ENCODE data around the gene TRPV2. TPM values are rescaled to one million over a fixed set of nuclear protein-coding genes. Genes with fewer than 3 reads are reported as not detected.

Gene TRPV2
- total and polyA plus RNA-seq, 10 of the 15 experiments (the other 5 are each of a cell fraction or from before 2014, with no cell fraction given), result 8.9 to 94.4 (median 54.1) TPM

DNA sequence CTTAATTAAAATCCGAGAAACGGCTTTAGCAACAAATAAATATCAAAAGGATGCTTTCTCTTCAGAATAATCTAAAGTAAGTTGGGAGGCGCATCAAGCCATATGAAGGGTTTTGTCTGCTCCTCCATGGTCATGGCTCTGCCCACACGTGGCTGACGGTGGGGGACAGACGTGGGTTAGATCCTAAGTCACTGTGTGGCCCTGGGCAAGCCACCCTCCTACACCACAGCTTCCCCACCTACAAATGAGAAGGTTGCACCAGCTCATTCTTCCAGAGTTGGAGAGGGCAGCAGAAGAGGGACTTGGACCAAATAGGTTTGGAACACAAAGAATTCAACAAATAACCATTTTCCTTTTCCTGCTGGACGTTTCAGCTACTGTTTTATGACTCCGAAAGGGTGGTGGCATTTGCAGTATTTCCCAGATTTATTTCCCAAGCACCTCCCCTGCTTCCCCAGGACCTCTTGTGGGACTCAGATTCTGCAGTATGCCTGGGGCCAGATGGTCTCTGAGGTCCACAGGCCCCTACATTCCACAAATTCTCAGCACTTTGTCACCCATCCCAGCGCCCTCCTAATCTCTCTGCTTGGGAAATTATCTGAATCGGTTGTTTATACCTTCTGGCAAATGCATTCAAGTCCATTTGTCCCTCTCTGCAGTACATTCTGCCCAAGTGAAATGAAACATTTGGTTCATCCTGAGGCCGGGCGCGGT lies 58.8 kb downstream of the TRPV2 start (continued):
- TF ChIP-seq POLR2AphosphoS5 (IDR thresholded peaks at IDR 0.05; ENCODE audit: low read length), result no peak
- TF ChIP-seq ZNF207 (IDR thresholded peaks at IDR 0.05; ENCODE audit: borderline replicate concordance), result no peak
- no peak for TF ChIP-seq ZNF217 (IDR thresholded peaks at IDR 0.05)

DNA sequence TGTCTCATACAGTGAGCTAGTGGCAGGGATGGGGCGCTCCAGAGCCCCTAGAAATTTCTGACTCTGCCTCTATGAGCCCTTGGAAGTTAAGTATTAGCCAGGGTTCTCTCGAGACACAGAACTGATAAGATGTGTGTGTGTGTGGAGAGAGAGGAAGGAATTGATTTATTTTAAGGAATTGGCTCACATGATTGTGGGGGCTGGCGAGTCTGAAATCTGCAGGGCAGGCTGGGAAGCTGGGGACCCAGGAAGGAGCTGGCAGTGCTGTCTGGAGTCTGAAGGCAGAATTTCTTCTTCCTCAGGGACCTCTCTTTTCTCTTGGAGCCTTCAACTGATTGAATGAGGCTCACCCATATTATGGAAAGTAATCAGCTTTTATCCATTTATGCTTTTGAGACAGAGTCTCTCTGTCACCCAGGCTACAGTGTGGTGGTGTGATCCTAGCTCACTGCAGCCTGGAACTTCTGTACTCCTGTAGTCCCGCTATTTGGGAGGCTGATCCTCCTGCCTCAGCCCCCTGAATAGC lies 59.9 kb downstream of the TRPV2 start:
- ChIA-PET RAD21 (ENCODE audit: unreplicated experiment) (interaction anchor here (0.7 kb wide), 1 partner anchor 46 kb away, joined by 3 read pairs; no protein-coding TSS in a partner anchor), CTCF (interaction anchor here (1.4 to 2.0 kb wide), 2 partner anchors 47 to 112 kb away, joined by 3 to 5 read pairs; no protein-coding TSS in a partner anchor), SMC1A (ENCODE audit: uncharacterized antibody, unreplicated experiment) (interaction anchor here (0.5 kb wide), 1 partner anchor 233 kb away, joined by 3 read pairs; no protein-coding TSS in a partner anchor), POLR2A (no interaction called here)
- 43% methylated on average over 4 of the region's 4 CpGs for WGBS (ENCODE audit: insufficient coverage, insufficient replicate concordance, low lambda C conversion rate, missing lambda C conversion rate)
- Histone ChIP-seq H4K20me1 (ENCODE audit: control insufficient read depth, insufficient read depth) (no peaks in the 10 kb centered on the region), H3K9me3 (replicated peaks; ENCODE audit: control insufficient read depth, insufficient read depth, low read length) (no peaks in the 10 kb centered on the region), H3K4me3 (no peak overlapping the region), H3K27me3 (replicated peaks in 1 of 2; ENCODE audit: control insufficient read depth in 2 of 2, insufficient read depth in 2 of 2, low read length in 1 of 2) (no peaks in the 10 kb centered on the region), H3K9ac (ENCODE audit: control insufficient read depth, insufficient read depth, low read length) (no peak overlapping the region), H3K4me1 (ENCODE audit: control insufficient read depth, insufficient read depth, low read length) (no peaks in the 10 kb centered on the region), H2AFZ (ENCODE audit: control insufficient read depth, low read depth, low read length) (no peak overlapping the region), H3K27ac (ENCODE audit: control insufficient read depth, insufficient read depth) (no peak overlapping the region), H3K36me3 (ENCODE audit: control insufficient read depth in 2 of 2, insufficient read depth in 2 of 2, low read length in 1 of 2) (no peaks in the 10 kb centered on the region), H3K4me2 (ENCODE audit: control insufficient read depth, insufficient read depth) (no peak overlapping the region), H3K79me2 (ENCODE audit: control insufficient read depth, insufficient read depth, low read length) (no peaks in the 10 kb centered on the region)
- in situ Hi-C loops (cut with MboI) (no loop called here), intact Hi-C loops (cut with micrococcal nuclease; ENCODE audit: unreplicated experiment) (no loop called here)
- TF ChIP-seq CHD1 (IDR thresholded peaks at IDR 0.05; ENCODE audit: low read depth, low read length) (no peak), STAT3 (IDR thresholded peaks at IDR 0.05; ENCODE audit: low read depth, low read length) (no peak), HCFC1 (IDR thresholded peaks at IDR 0.05; ENCODE audit: low read length) (no peak), NFYB (IDR thresholded peaks at IDR 0.05; ENCODE audit: insufficient read depth, low read depth, low read length) (no peak), IKZF2 (IDR thresholded peaks at IDR 0.05) (no peak), SP1 (IDR thresholded peaks at IDR 0.05; ENCODE audit: low read depth, low read length) (no peak), JUNB (IDR thresholded peaks at IDR 0.05) (no peak), RELA (IDR thresholded peaks at IDR 0.05; ENCODE audit: borderline replicate concordance, partially characterized antibody) (no peak), MTA3 (IDR thresholded peaks at IDR 0.05; ENCODE audit: borderline replicate concordance, low read length) (no peak)
- TF ChIP-seq, protein P1, sequence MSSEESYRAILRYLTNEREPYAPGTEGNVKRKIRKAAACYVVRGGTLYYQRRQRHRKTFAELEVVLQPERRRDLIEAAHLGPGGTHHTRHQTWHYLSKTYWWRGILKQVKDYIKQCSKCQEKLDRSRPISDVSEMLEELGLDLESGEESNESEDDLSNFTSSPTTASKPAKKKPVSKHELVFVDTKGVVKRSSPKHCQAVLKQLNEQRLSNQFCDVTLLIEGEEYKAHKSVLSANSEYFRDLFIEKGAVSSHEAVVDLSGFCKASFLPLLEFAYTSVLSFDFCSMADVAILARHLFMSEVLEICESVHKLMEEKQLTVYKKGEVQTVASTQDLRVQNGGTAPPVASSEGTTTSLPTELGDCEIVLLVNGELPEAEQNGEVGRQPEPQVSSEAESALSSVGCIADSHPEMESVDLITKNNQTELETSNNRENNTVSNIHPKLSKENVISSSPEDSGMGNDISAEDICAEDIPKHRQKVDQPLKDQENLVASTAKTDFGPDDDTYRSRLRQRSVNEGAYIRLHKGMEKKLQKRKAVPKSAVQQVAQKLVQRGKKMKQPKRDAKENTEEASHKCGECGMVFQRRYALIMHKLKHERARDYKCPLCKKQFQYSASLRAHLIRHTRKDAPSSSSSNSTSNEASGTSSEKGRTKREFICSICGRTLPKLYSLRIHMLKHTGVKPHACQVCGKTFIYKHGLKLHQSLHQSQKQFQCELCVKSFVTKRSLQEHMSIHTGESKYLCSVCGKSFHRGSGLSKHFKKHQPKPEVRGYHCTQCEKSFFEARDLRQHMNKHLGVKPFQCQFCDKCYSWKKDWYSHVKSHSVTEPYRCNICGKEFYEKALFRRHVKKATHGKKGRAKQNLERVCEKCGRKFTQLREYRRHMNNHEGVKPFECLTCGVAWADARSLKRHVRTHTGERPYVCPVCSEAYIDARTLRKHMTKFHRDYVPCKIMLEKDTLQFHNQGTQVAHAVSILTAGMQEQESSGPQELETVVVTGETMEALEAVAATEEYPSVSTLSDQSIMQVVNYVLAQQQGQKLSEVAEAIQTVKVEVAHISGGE (CRISPR knock-in tag; IDR thresholded peaks at IDR 0.05), result no peak
- no TSS peak for BruUV-seq (replicated peaks)
- no peak for DNase-seq (ENCODE audit: low read depth, low spot score)
- FAIRE-seq, result no peak
- no peak for ATAC-seq

Measured in GM12878 (cell line).